Peyer's patch (tissue), 4 donors: ENCODE measurements around the gene SLC39A5.

Experiments
- POLR2A ChIP-seq, 2 donors: fragments of 450-650 bp; IDR thresholded peaks; one replicate each; pipeline ENCODE4 v1.5.1; 2017; ENCODE audit warnings: antibody characterized with exemption in 2 of 2, mild to moderate bottlenecking in 2 of 2, moderate library complexity in 2 of 2
- TF ChIP-seq, protein P1 (sequence below), 6 experiments: fragments of 450-650 bp in 4 of 6; fragments of 200-600 bp in 2 of 6; sonication (generic) in 1 of 6; IDR thresholded peaks; one replicate each; pipeline ENCODE4 v1.5.1; 2017 to 2019; ENCODE audit warnings: antibody characterized with exemption in 6 of 6, mild to moderate bottlenecking in 3 of 6, moderate library complexity in 1 of 6

DNA sequence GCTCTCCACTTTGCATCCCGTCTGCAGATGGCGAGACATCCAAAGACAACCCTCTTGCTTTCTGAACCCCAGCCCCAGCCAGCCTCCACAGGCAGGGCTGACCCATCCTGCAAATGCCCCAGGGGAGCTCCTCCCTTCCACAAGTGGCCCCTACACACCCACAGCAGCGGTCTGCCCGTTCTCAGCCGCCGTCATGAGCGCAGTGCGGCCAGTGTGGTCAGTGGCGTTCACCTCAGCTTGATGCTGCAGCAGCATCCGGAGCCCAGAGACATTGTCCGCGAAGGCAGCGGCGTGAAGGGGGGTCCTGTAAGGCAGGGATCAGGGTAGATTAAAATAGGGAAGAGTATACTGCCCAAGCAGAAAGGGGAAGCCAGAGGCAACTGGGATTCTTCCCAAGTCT lies 14.6 kb downstream of the SLC39A5 start:
- TF ChIP-seq, protein P1, sequence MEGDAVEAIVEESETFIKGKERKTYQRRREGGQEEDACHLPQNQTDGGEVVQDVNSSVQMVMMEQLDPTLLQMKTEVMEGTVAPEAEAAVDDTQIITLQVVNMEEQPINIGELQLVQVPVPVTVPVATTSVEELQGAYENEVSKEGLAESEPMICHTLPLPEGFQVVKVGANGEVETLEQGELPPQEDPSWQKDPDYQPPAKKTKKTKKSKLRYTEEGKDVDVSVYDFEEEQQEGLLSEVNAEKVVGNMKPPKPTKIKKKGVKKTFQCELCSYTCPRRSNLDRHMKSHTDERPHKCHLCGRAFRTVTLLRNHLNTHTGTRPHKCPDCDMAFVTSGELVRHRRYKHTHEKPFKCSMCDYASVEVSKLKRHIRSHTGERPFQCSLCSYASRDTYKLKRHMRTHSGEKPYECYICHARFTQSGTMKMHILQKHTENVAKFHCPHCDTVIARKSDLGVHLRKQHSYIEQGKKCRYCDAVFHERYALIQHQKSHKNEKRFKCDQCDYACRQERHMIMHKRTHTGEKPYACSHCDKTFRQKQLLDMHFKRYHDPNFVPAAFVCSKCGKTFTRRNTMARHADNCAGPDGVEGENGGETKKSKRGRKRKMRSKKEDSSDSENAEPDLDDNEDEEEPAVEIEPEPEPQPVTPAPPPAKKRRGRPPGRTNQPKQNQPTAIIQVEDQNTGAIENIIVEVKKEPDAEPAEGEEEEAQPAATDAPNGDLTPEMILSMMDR (IDR thresholded peaks at IDR 0.05): no peak
- no peak for TF ChIP-seq POLR2A (IDR thresholded peaks at IDR 0.05)
